B cell (primary cell): Measurements from ENCODE around the gene CPOX. TPM values are rescaled to one million over a fixed set of nuclear protein-coding genes. Genes with fewer than 3 reads are reported as not detected.

Source experiments
- ATAC-seq: fragments of 200-7000 bp; cut with Tn5 transposase; one replicate; pipeline ENCODE4 v1.10.0; 2021; ENCODE audit warnings: low read depth, mild to moderate bottlenecking, moderate number of reproducible peaks, moderate library complexity
- CTCF ChIA-PET: fragments of 350-600 bp; sonication (Branson Sonifier 250); formaldehyde crosslinking; loops from one replicate; lab custom pipeline; 2021; ENCODE audit warnings: antibody characterized with exemption, inconsistent platforms; lab: Charles Lee
- POLR2A ChIA-PET: fragments of 350-600 bp; sonication (Branson Sonifier 250); formaldehyde crosslinking; loops from one replicate; lab custom pipeline; 2021; ENCODE audit warnings: antibody characterized with exemption; lab: Charles Lee
- DNase-seq: peaks from one replicate; pipeline ENCODE4 v3.0.0; 2013
- H2AFZ ChIP-seq: 2 replicates; pipeline ENCODE4 v1.6.1; 2012; ENCODE audit warnings: mild to moderate bottlenecking, low read depth, low read length; ENCODE audit not compliant: insufficient read depth, poor library complexity, severe bottlenecking
- H3K27ac ChIP-seq, 2 donors: 1 replicate in 1 of 2; 2 replicates in 1 of 2; pipeline ENCODE4 v1.5.1; 2012 to 2013; ENCODE audit warnings: low read length in 2 of 2, mild to moderate bottlenecking in 2 of 2, moderate library complexity in 1 of 2
- H3K27me3 ChIP-seq, 4 experiments: fragments of 200-600 bp in 1 of 4; sonication (generic) in 1 of 4; replicated peaks in 1 of 4; 1 replicate in 2 of 4; 2 replicates in 2 of 4; pipeline versions ENCODE4 v1.6.1 to v1.7.0; 2013 to 2016; ENCODE audit warnings: low read length in 3 of 4, mild to moderate bottlenecking in 2 of 4, mixed read lengths in 1 of 4, moderate library complexity in 1 of 4; ENCODE audit not compliant: insufficient read depth in 4 of 4, control insufficient read depth in 3 of 4; ENCODE audit errors: control extremely low read depth in 1 of 4
- H3K36me3 ChIP-seq, 2 experiments: replicated peaks in 1 of 2; 1 replicate in 1 of 2; 2 replicates in 1 of 2; pipeline versions ENCODE4 v1.6.1 to v1.7.1; 2013; ENCODE audit warnings: low read length in 1 of 2; ENCODE audit not compliant: insufficient read depth in 2 of 2, control insufficient read depth in 1 of 2; ENCODE audit errors: control extremely low read depth in 1 of 2, extremely low read depth in 1 of 2
- H3K4me1 ChIP-seq, 2 donors: fragments of 200-600 bp in 1 of 2; sonication (generic) in 1 of 2; 1 replicate in 1 of 2; 2 replicates in 1 of 2; pipeline versions ENCODE4 v1.5.1 to v1.6.1; 2013 to 2017; ENCODE audit warnings: low read length in 2 of 2; ENCODE audit not compliant: control insufficient read depth in 2 of 2, insufficient read depth in 2 of 2
- H3K4me2 ChIP-seq: replicated peaks from 2 replicates; pipeline ENCODE3; 2012; ENCODE audit warnings: mild to moderate bottlenecking, low read depth, low read length; ENCODE audit not compliant: poor library complexity, severe bottlenecking
- H3K4me3 ChIP-seq, 5 experiments: fragments of 200-600 bp in 1 of 5; sonication (generic) in 1 of 5; 1 replicate in 3 of 5; 2 replicates in 2 of 5; pipeline versions ENCODE4 v1.5.1 to v1.7.0; 2011 to 2016; ENCODE audit warnings: low read length in 4 of 5, mild to moderate bottlenecking in 4 of 5, low read depth in 2 of 5, control low read depth in 1 of 5, moderate library complexity in 1 of 5; ENCODE audit not compliant: insufficient read depth in 1 of 5; ENCODE audit errors: control extremely low read depth in 1 of 5, extremely low read depth in 1 of 5
- H3K79me2 ChIP-seq: fragments of 200-600 bp; sonication (generic); one replicate; pipeline ENCODE4 v1.6.0; 2016; ENCODE audit warnings: low read length; ENCODE audit not compliant: control insufficient read depth, insufficient read depth
- H3K9ac ChIP-seq: fragments of 200-600 bp; sonication (generic); 2 replicates; pipeline ENCODE4 v1.6.1; 2017; ENCODE audit warnings: mild to moderate bottlenecking, low read length, moderate library complexity
- H3K9me3 ChIP-seq, 3 donors: one replicate each; pipeline versions ENCODE4 v1.6.1 to v1.7.1; 2013; ENCODE audit warnings: low read length in 2 of 3; ENCODE audit not compliant: control insufficient read depth in 2 of 3, insufficient read depth in 1 of 3; ENCODE audit errors: control extremely low read depth in 1 of 3
- H4K20me1 ChIP-seq: 2 replicates; pipeline ENCODE4 v1.6.0; 2012; ENCODE audit warnings: mild to moderate bottlenecking, low read length; ENCODE audit not compliant: insufficient read depth, control insufficient read depth, poor library complexity, severe bottlenecking
- H3K27ac Mint-ChIP-seq: one replicate; pipeline ENCODE4 v1.8.0; 2021; ENCODE audit warnings: mixed read lengths
- H3K27me3 Mint-ChIP-seq: one replicate; pipeline ENCODE4 v1.8.0; 2021; ENCODE audit warnings: mixed read lengths
- H3K4me1 Mint-ChIP-seq: one replicate; pipeline ENCODE4 v1.8.0; 2021; ENCODE audit warnings: mixed read lengths
- H3K4me3 Mint-ChIP-seq: one replicate; pipeline ENCODE4 v1.8.0; 2021; ENCODE audit warnings: mixed read lengths
- H3K9me3 Mint-ChIP-seq: one replicate; pipeline ENCODE4 v1.8.0; 2022; ENCODE audit warnings: mixed read lengths; ENCODE audit not compliant: insufficient read depth
- CTCF ChIP-seq: fragments of 200-600 bp; IDR thresholded peaks from one replicate; pipeline ENCODE4 v1.8.0; 2022; ENCODE audit warnings: antibody characterized with exemption, mild to moderate bottlenecking
- EZH2 ChIP-seq: IDR thresholded peaks from 2 replicates; pipeline ENCODE4 v1.6.1; 2012; ENCODE audit warnings: borderline replicate concordance, low read depth, mild to moderate bottlenecking, moderate library complexity, low read length; ENCODE audit not compliant: insufficient read depth, poor library complexity, severe bottlenecking
- WGBS: methylation state at CpG from one replicate; pipeline ENCODE4 v1.1.5; 2013; ENCODE audit warnings: missing lambda C conversion rate; ENCODE audit not compliant: insufficient coverage; 5-methylcytosine and 5-hydroxymethylcytosine counted together
- intact Hi-C: fragments of 100-400 bp; cut with micrococcal nuclease; formaldehyde crosslinking; loops from one replicate; pipeline ENCODE4 v1.10.0; 2022
- polyA plus RNA-seq: library from polyadenylated mRNA; depleted of rRNA; stranded (reverse); fragments of >200 nt; gene quantifications from 2 replicates; pipeline ENCODE4 v1.2.3, GENCODE V29; 2012
- total RNA-seq, 2 donors: library from RNA; stranded (reverse); fragments of 120-200 nt in 1 of 2; gene quantifications; 1 replicate in 1 of 2; 2 replicates in 1 of 2; pipeline versions ENCODE4 v1.2.3 to v1.2.4, GENCODE V29; 2013 to 2022

CPOX gene
- total and polyA plus RNA-seq, 2 donors (not counting 1 experiment from before 2014, with no cell fraction given): 6.8 to 17.5 TPM

GRCh38 chr3:98596087-98596486 is 2.7 kb upstream of the CPOX start:
- no peak overlapping the region for H3K4me3 ChIP-seq
- no peak overlapping the region for H2AFZ ChIP-seq
- no peak overlapping the region for H3K27ac ChIP-seq
- ATAC-seq (no peak), DNase-seq (no peak)
- Mint-ChIP-seq H3K9me3 (no peaks in the 10 kb centered on the region), H3K4me3 (no peak overlapping the region), H3K27ac (no peak overlapping the region), H3K4me1 (peaks cover 26% of the 10 kb centered on the region), H3K27me3 (no peaks in the 10 kb centered on the region)
- no peaks in the 10 kb centered on the region for H3K36me3 ChIP-seq
- no peaks in the 10 kb centered on the region for H3K27me3 ChIP-seq
- intact Hi-C loops: loop anchor here (2.0 to 10.0 kb wide), 4 partner anchors 217 to 1219 kb away; partner anchors contain the start of genes CMSS1, CRYBG3 and RIOX2
- no peaks in the 10 kb centered on the region for H3K9me3 ChIP-seq
- no peak for TF ChIP-seq CTCF
- no peak for TF ChIP-seq EZH2
- ChIA-PET CTCF (interaction anchor here (1.3 to 2.1 kb wide), 2 partner anchors 9 to 217 kb away, joined by 7 to 9 read pairs; no protein-coding TSS in a partner anchor), POLR2A (interaction anchor here (0.6 kb wide), 1 partner anchor 74 kb away, joined by 3 read pairs; no protein-coding TSS in a partner anchor)
- H4K20me1 ChIP-seq: no peaks in the 10 kb centered on the region
- peaks cover 11% of the 10 kb centered on the region for H3K79me2 ChIP-seq
- H3K9ac ChIP-seq: no peak overlapping the region
- no peak overlapping the region for H3K4me2 ChIP-seq
- H3K4me1 ChIP-seq: peaks cover 9 to 20% of the 10 kb centered on the region in 2 donors

DNA sequence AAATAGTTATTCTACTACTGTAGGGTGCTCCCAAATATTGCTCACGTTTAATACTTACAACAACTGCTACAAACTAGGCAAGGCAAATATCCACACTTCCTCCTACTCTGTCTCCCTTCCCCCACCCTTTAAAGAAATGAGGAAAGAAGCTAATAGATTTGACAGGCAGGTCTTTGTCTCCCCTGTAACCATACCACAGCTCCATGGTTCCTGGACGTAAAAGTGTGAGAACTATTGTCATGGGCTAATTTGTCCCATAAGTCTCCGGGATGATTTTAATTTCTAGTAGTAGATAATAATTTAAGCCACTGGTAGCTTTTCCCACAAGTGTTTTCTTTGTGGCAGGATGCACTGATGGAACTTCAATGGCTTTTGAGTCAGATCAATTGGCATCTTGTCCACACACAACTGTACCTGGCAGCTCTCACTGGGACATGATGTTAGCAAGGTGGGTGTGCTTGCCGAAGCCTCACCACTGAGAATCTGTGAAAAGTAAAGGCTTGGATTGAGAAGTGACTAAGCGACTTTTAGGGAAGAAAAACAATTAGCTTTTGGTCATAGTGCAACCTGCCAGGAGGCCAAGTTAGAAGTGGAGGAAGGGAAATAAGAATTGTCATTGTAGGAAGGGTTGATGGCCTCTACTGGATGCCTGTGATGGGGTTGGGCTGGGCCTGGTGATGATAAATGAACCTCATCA is 1.4 kb upstream of the CPOX start:
- no peak overlapping the region for H3K4me3 ChIP-seq
- H3K9ac ChIP-seq: no peak overlapping the region
- H3K36me3 ChIP-seq: peaks cover 2 to 4% of the 10 kb centered on the region in 2 experiments
- peaks cover 9 to 20% of the 10 kb centered on the region in 2 donors for H3K4me1 ChIP-seq
- no peaks in the 10 kb centered on the region for H3K27me3 ChIP-seq
- H2AFZ ChIP-seq: peak overlapping the region; percentile 12
- no peak for TF ChIP-seq CTCF
- ChIA-PET POLR2A (interaction anchor here (0.7 kb wide), 1 partner anchor 678 kb away, joined by 3 read pairs; no protein-coding TSS in a partner anchor), CTCF (interaction anchor here (0.6 to 2.6 kb wide), 4 partner anchors 8 to 27 kb away, joined by 3 to 15 read pairs (median 4); no protein-coding TSS in a partner anchor)
- no peaks in the 10 kb centered on the region for H3K9me3 Mint-ChIP-seq
- no peaks in the 10 kb centered on the region for H3K9me3 ChIP-seq
- intact Hi-C loops: loop anchor here (5.0 to 10.0 kb wide), 5 partner anchors 308 to 1808 kb away; partner anchors contain the start of genes CMSS1, CRYBG3, DCBLD2 and LNP1
- H3K4me2 ChIP-seq: no peak overlapping the region
- peaks cover 11% of the 10 kb centered on the region for H3K79me2 ChIP-seq
- ATAC-seq (no peak), DNase-seq (no peak)
- H3K4me3 Mint-ChIP-seq: peak overlapping the region; percentile 17
- no peaks in the 10 kb centered on the region for H4K20me1 ChIP-seq
- peaks cover 26% of the 10 kb centered on the region for H3K4me1 Mint-ChIP-seq
- no peaks in the 10 kb centered on the region for H3K27me3 Mint-ChIP-seq
- no peak overlapping the region for H3K27ac ChIP-seq
- no peak overlapping the region for H3K27ac Mint-ChIP-seq
- WGBS: 69% methylated on average over 2 of the region's 5 CpGs
